HG02588 (cell line): ENCODE results near the gene GNAT1.

Experiments used
- ATAC-seq: cut with Tn5 transposase; IDR thresholded peaks from one replicate; pipeline ENCODE4 v1.9.1; 2021; ENCODE audit warnings: mild to moderate bottlenecking, moderate library complexity; ENCODE audit not compliant: unreplicated experiment

Gene GNAT1

GRCh38 chr3:50174947-50175524, 16.4 kb upstream of the GNAT1 start:
- no peak for ATAC-seq

- no peak for ATAC-seq
Measured at GRCh38 chr3:50177346-50177745, 14.1 kb upstream of the GNAT1 start.

- no peak for ATAC-seq
Measured at GRCh38 chr3:50179710-50180109, 11.7 kb upstream of the GNAT1 start.

- no peak for ATAC-seq
Measured at GRCh38 chr3:50181985-50182384, 9.4 kb upstream of the GNAT1 start.

- no peak for ATAC-seq
Measured at GRCh38 chr3:50182533-50183099, 8.8 kb upstream of the GNAT1 start.

- ATAC-seq: no peak
Measured at GRCh38 chr3:50183755-50184154, 7.7 kb upstream of the GNAT1 start.

- ATAC-seq: no peak
Measured at GRCh38 chr3:50184242-50184978, 7.0 kb upstream of the GNAT1 start.

GRCh38 chr3:50185230-50185629, 6.2 kb upstream of the GNAT1 start:
- no peak for ATAC-seq

GRCh38 chr3:50186096-50186495, 5.3 kb upstream of the GNAT1 start:
- no peak for ATAC-seq

GRCh38 chr3:50187750-50188149, 3.7 kb upstream of the GNAT1 start:
- no peak for ATAC-seq

GRCh38 chr3:50189274-50189673, 2.1 kb upstream of the GNAT1 start:
- ATAC-seq: no peak

- no peak for ATAC-seq
Measured at GRCh38 chr3:50189989-50190388, 1.4 kb upstream of the GNAT1 start.

- ATAC-seq: no peak
Measured at GRCh38 chr3:50192124-50192523, 714 bp downstream of the GNAT1 start.

GRCh38 chr3:50192689-50193141, 1.3 kb downstream of the GNAT1 start:
- ATAC-seq: no peak

GRCh38 chr3:50193286-50193685, 1.9 kb downstream of the GNAT1 start:
- no peak for ATAC-seq

GRCh38 chr3:50193746-50194127, 2.3 kb downstream of the GNAT1 start:
- ATAC-seq: no peak

GRCh38 chr3:50194128-50194902, 2.9 kb downstream of the GNAT1 start:
- ATAC-seq: no peak

GRCh38 chr3:50194903-50195500, 3.6 kb downstream of the GNAT1 start:
- no peak for ATAC-seq

GRCh38 chr3:50195501-50196252, 4.3 kb downstream of the GNAT1 start:
- no peak for ATAC-seq

- ATAC-seq: no peak
Measured at GRCh38 chr3:50196253-50196801, 4.9 kb downstream of the GNAT1 start.
